ENCODE results near the gene OR4D9. TPM values are rescaled to one million over a fixed set of nuclear protein-coding genes. Genes with fewer than 3 reads are reported as not detected.
A peak's percentile ranks its signal among the peaks of the same experiment; 100 is the strongest.

Gene OR4D9
- total and polyA plus RNA-seq, 10 of the 15 experiments (the other 5 are each of a cell fraction or from before 2014, with no cell fraction given), result not detected

DNA sequence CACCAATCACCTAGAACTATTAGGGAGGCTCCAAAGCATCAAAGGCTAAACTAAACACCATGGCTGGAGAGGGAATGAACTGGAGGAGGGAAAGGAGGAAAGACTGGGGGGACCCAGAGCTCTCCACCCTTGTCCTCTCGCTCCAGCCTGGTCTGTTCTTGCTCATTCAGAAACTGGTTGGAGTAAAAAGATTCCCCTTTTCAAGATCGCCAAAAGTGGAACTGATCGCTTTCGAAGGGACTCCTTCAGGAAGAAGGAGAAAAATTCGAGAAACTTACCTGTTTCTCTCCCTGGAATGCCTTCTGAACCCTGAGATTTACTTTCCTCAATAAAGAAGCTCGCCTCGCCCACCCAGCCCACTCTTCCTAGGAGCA, 46.9 kb downstream of the OR4D9 start:
- Histone ChIP-seq H3K4me1 (ENCODE audit: control insufficient read depth, insufficient read depth, low read length) (peaks cover 4% of the 10 kb centered on the region; the same call in 1 of the 2 replicates), H3K9me3 (replicated peaks; ENCODE audit: control insufficient read depth, insufficient read depth, low read length) (no peaks in the 10 kb centered on the region), H3K27me3 (replicated peaks in 1 of 2; ENCODE audit: control insufficient read depth in 2 of 2, insufficient read depth in 2 of 2, low read length in 1 of 2) (no peaks in the 10 kb centered on the region), H2AFZ (ENCODE audit: control insufficient read depth, low read depth, low read length) (peak overlapping the region; percentile 78), H3K4me3 (peak overlapping the region; percentile 49; the same call in 1 of the 2 replicates), H3K36me3 (ENCODE audit: control insufficient read depth in 2 of 2, insufficient read depth in 2 of 2, low read length in 1 of 2) (no peaks in the 10 kb centered on the region), H3K27ac (ENCODE audit: control insufficient read depth, insufficient read depth) (no peak overlapping the region), H3K9ac (ENCODE audit: control insufficient read depth, insufficient read depth, low read length) (peak overlapping the region; percentile 46), H4K20me1 (ENCODE audit: control insufficient read depth, insufficient read depth) (no peaks in the 10 kb centered on the region), H3K4me2 (ENCODE audit: control insufficient read depth, insufficient read depth) (peak overlapping the region; percentile 84), H3K79me2 (ENCODE audit: control insufficient read depth, insufficient read depth, low read length) (no peaks in the 10 kb centered on the region)
- ATAC-seq (no peak), DNase-seq (ENCODE audit: low read depth, low spot score) (no peak), FAIRE-seq (no peak)
- WGBS (ENCODE audit: insufficient coverage, insufficient replicate concordance, low lambda C conversion rate, missing lambda C conversion rate), result 28% methylated on average over 7 of the region's 7 CpGs
- TF ChIP-seq ZNF207 (IDR thresholded peaks at IDR 0.05; ENCODE audit: borderline replicate concordance) (no peak), EED (IDR thresholded peaks at IDR 0.05; ENCODE audit: low read depth) (peak; percentile 57; the same call in 1 of the 2 replicates), SMARCA5 (IDR thresholded peaks at IDR 0.05) (no peak)
- no TSS peak for BruUV-seq (replicated peaks)
- RAD21 ChIA-PET (ENCODE audit: unreplicated experiment), result interaction anchor here (1.4 to 3.4 kb wide), 3 partner anchors 8 to 20 kb away, joined by 3 to 15 read pairs (median 8); no protein-coding TSS in a partner anchor
- POLR2A ChIA-PET, result interaction anchor here (1.2 to 3.5 kb wide), 4 partner anchors 8 to 111 kb away, joined by 3 to 12 read pairs (median 7); partner anchors contain the start of genes OSBP and PATL1
- SMC1A ChIA-PET (ENCODE audit: uncharacterized antibody, unreplicated experiment), result interaction anchor here (1.0 to 4.8 kb wide), 5 partner anchors 8 to 58 kb away, joined by 3 to 21 read pairs (median 6); partner anchors contain the start of gene OSBP
- in situ Hi-C loops (cut with MboI), result loop anchor here (5.0 to 10.0 kb wide), 5 partner anchors 343 to 983 kb away; partner anchors contain the start of genes DTX4, LPXN, MPEG1 and MS4A6A
- CTCF ChIA-PET, result interaction anchor here (1.0 to 3.1 kb wide), 3 partner anchors 9 to 372 kb away, joined by 4 to 12 read pairs (median 4); no protein-coding TSS in a partner anchor
- intact Hi-C loops (cut with micrococcal nuclease; ENCODE audit: unreplicated experiment), result loop anchor here (5.0 to 10.0 kb wide), 4 partner anchors 254 to 1891 kb away; partner anchors contain the start of genes LPXN, MRPL16, ZDHHC5 and ZFP91

DNA sequence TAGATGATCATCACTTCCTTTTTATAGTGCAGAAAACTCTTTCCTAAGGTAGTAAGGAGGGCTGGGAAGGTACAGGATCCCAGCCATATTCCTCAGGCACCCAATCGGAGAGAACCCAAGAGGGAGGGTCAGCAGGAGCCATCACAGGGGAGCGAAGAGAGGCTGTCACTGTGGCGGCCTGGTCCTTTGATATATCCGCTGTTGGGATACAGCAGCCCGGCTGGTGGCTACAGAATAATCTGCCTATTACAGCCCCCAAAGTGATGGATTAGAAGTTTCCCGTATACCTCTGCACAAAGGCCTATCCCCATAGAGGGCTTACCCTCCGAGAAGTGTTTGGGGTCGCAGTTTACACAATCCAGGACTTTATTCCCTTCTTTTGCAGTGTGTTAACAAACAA, 48.5 kb downstream of the OR4D9 start:
- CTCF ChIA-PET, result interaction anchor here (1.5 to 2.9 kb wide), 3 partner anchors 10 to 22 kb away, joined by 4 to 11 read pairs (median 10); no protein-coding TSS in a partner anchor
- RAD21 ChIA-PET (ENCODE audit: unreplicated experiment), result interaction anchor here (1.4 to 2.5 kb wide), 6 partner anchors 10 to 109 kb away, joined by 4 to 9 read pairs (median 6); partner anchors contain the start of genes OSBP and PATL1
- Histone ChIP-seq H2AFZ (ENCODE audit: control insufficient read depth, low read depth, low read length) (peak overlapping the region; percentile 69), H3K4me2 (ENCODE audit: control insufficient read depth, insufficient read depth) (peak overlapping the region; percentile 84), H3K4me1 (ENCODE audit: control insufficient read depth, insufficient read depth, low read length) (peaks cover 4% of the 10 kb centered on the region; the same call in 1 of the 2 replicates), H3K36me3 (ENCODE audit: control insufficient read depth in 2 of 2, insufficient read depth in 2 of 2, low read length in 1 of 2) (no peaks in the 10 kb centered on the region), H3K9ac (ENCODE audit: control insufficient read depth, insufficient read depth, low read length) (peak overlapping the region; percentile 32), H3K27ac (ENCODE audit: control insufficient read depth, insufficient read depth) (peak overlapping the region; percentile 73; the same call in 1 of the 2 replicates), H3K4me3 (peak overlapping the region; percentile 59), H3K9me3 (replicated peaks; ENCODE audit: control insufficient read depth, insufficient read depth, low read length) (no peaks in the 10 kb centered on the region), H3K79me2 (ENCODE audit: control insufficient read depth, insufficient read depth, low read length) (no peaks in the 10 kb centered on the region), H3K27me3 (replicated peaks in 1 of 2; ENCODE audit: control insufficient read depth in 2 of 2, insufficient read depth in 2 of 2, low read length in 1 of 2) (no peaks in the 10 kb centered on the region), H4K20me1 (ENCODE audit: control insufficient read depth, insufficient read depth) (no peaks in the 10 kb centered on the region)
- intact Hi-C loops (cut with micrococcal nuclease; ENCODE audit: unreplicated experiment) (loop anchor here (1.0 to 10.0 kb wide), 6 partner anchors 10 to 1893 kb away; partner anchors contain the start of genes LPXN, MRPL16, ZDHHC5 and ZFP91), in situ Hi-C loops (cut with MboI) (loop anchor here (5.0 to 10.0 kb wide), 5 partner anchors 345 to 985 kb away; partner anchors contain the start of genes DTX4, LPXN, MPEG1 and MS4A6A)
- FAIRE-seq, result no peak
- 22% methylated on average over 8 of the region's 8 CpGs for WGBS (ENCODE audit: insufficient coverage, insufficient replicate concordance, low lambda C conversion rate, missing lambda C conversion rate)
- 0 out of 4 replicates have a peak, but pooled peaks of 1 of the 2 experiments have one; percentile 9 for TF ChIP-seq IKZF2 (IDR thresholded peaks at IDR 0.05)
- TF ChIP-seq LARP7 (IDR thresholded peaks at IDR 0.05), result no peak
- POLR2A ChIA-PET, result interaction anchor here (1.0 to 1.8 kb wide), 6 partner anchors 10 to 984 kb away, joined by 3 to 13 read pairs (median 6); partner anchors contain the start of genes OSBP and PATL1
- SMC1A ChIA-PET (ENCODE audit: uncharacterized antibody, unreplicated experiment), result interaction anchor here (1.2 to 2.1 kb wide), 3 partner anchors 10 to 22 kb away, joined by 3 to 8 read pairs (median 5); no protein-coding TSS in a partner anchor
- DNase-seq (ENCODE audit: low read depth, low spot score), result no peak
- ATAC-seq, result peak; percentile 24
- no TSS peak for BruUV-seq (replicated peaks)

All from GM12878 (cell line).